ENCODE measurements around the gene ADH7.

ADH7 gene

GRCh38 chr4:99467887-99468286 is 32.7 kb upstream of the ADH7 start:
- no peak overlapping the region for H3K4me2 ChIP-seq (ENCODE audit: low read length)
- no peak overlapping the region for H3K18ac ChIP-seq (ENCODE audit: low read length)
- H3K36me3 ChIP-seq (ENCODE audit: control insufficient read depth, insufficient read depth, low read length), result no peaks in the 10 kb centered on the region
- no peak overlapping the region for H4K5ac ChIP-seq (ENCODE audit: low read length)
- H3K23ac ChIP-seq (ENCODE audit: low read length), result no peak overlapping the region
- H4K8ac ChIP-seq (ENCODE audit: low read depth, low read length), result no peak overlapping the region
- no peak overlapping the region for H3K27ac ChIP-seq (ENCODE audit: low read depth, low read length)
- no CpG with 5 or more reads among the region's 2 CpGs for WGBS (ENCODE audit: extremely low coverage, insufficient coverage, low lambda C conversion rate)
- H3K9ac ChIP-seq (ENCODE audit: low read length), result no peak overlapping the region
- H2AK5ac ChIP-seq (ENCODE audit: low read length), result no peak overlapping the region
- H3K56ac ChIP-seq (ENCODE audit: low read length), result no peak overlapping the region
- no peaks in the 10 kb centered on the region for H3K27me3 ChIP-seq (ENCODE audit: insufficient read depth, low read length, poor library complexity)
- DNase-seq, result no peak
- H2BK5ac ChIP-seq (ENCODE audit: low read length), result no peak overlapping the region
- H3K4me1 ChIP-seq (ENCODE audit: control insufficient read depth, low read depth, low read length), result no peaks in the 10 kb centered on the region
- H3K4ac ChIP-seq (ENCODE audit: low read depth, low read length), result no peak overlapping the region
- no peak overlapping the region for H2BK15ac ChIP-seq (replicated peaks; ENCODE audit: low read depth)
- no peaks in the 10 kb centered on the region for H3K79me1 ChIP-seq (ENCODE audit: low read length)
- no peak overlapping the region for H3K4me3 ChIP-seq (ENCODE audit: low read length)
- H2BK120ac ChIP-seq (ENCODE audit: low read depth, low read length), result no peak overlapping the region
- H3K79me2 ChIP-seq (ENCODE audit: control insufficient read depth, insufficient read depth, low read length), result no peaks in the 10 kb centered on the region

- no peak for DNase-seq
- Histone ChIP-seq H2AK5ac (ENCODE audit: low read length) (no peak overlapping the region), H2BK15ac (replicated peaks; ENCODE audit: low read depth) (no peak overlapping the region), H3K79me2 (ENCODE audit: control insufficient read depth, insufficient read depth, low read length) (no peaks in the 10 kb centered on the region), H4K5ac (ENCODE audit: low read length) (no peak overlapping the region), H2BK120ac (ENCODE audit: low read depth, low read length) (no peak overlapping the region), H3K36me3 (ENCODE audit: control insufficient read depth, insufficient read depth, low read length) (no peaks in the 10 kb centered on the region), H3K4me1 (ENCODE audit: control insufficient read depth, low read depth, low read length) (no peaks in the 10 kb centered on the region), H3K23ac (ENCODE audit: low read length) (no peak overlapping the region), H3K4ac (ENCODE audit: low read depth, low read length) (no peak overlapping the region), H3K79me1 (ENCODE audit: low read length) (no peaks in the 10 kb centered on the region), H3K56ac (ENCODE audit: low read length) (no peak overlapping the region), H4K8ac (ENCODE audit: low read depth, low read length) (no peak overlapping the region), H3K4me3 (ENCODE audit: low read length) (no peak overlapping the region), H3K4me2 (ENCODE audit: low read length) (no peak overlapping the region), H2BK5ac (ENCODE audit: low read length) (no peak overlapping the region), H3K9ac (ENCODE audit: low read length) (no peak overlapping the region), H3K18ac (ENCODE audit: low read length) (no peak overlapping the region), H3K27ac (ENCODE audit: low read depth, low read length) (no peak overlapping the region), H3K27me3 (ENCODE audit: insufficient read depth, low read length, poor library complexity) (no peaks in the 10 kb centered on the region)
- no CpG with 5 or more reads among the region's 2 CpGs for WGBS (ENCODE audit: extremely low coverage, insufficient coverage, low lambda C conversion rate)
These were observed 28.4 kb upstream of the ADH7 start for GRCh38 chr4:99463566-99463965.

GRCh38 chr4:99462875-99463464 is 27.8 kb upstream of the ADH7 start:
- WGBS (ENCODE audit: extremely low coverage, insufficient coverage, low lambda C conversion rate), result no CpG with 5 or more reads among the region's 4 CpGs
- Histone ChIP-seq H4K8ac (ENCODE audit: low read depth, low read length) (no peak overlapping the region), H3K79me2 (ENCODE audit: control insufficient read depth, insufficient read depth, low read length) (no peaks in the 10 kb centered on the region), H2BK120ac (ENCODE audit: low read depth, low read length) (no peak overlapping the region), H2BK5ac (ENCODE audit: low read length) (no peak overlapping the region), H3K23ac (ENCODE audit: low read length) (no peak overlapping the region), H3K9ac (ENCODE audit: low read length) (no peak overlapping the region), H3K4ac (ENCODE audit: low read depth, low read length) (no peak overlapping the region), H3K36me3 (ENCODE audit: control insufficient read depth, insufficient read depth, low read length) (no peaks in the 10 kb centered on the region), H3K4me1 (ENCODE audit: control insufficient read depth, low read depth, low read length) (no peaks in the 10 kb centered on the region), H3K4me3 (ENCODE audit: low read length) (no peak overlapping the region), H3K56ac (ENCODE audit: low read length) (no peak overlapping the region), H3K18ac (ENCODE audit: low read length) (no peak overlapping the region), H3K4me2 (ENCODE audit: low read length) (no peak overlapping the region), H4K5ac (ENCODE audit: low read length) (no peak overlapping the region), H3K79me1 (ENCODE audit: low read length) (no peaks in the 10 kb centered on the region), H2AK5ac (ENCODE audit: low read length) (no peak overlapping the region), H3K27me3 (ENCODE audit: insufficient read depth, low read length, poor library complexity) (no peaks in the 10 kb centered on the region), H3K27ac (ENCODE audit: low read depth, low read length) (no peak overlapping the region), H2BK15ac (replicated peaks; ENCODE audit: low read depth) (no peak overlapping the region)
- DNase-seq, result peak; percentile 80

GRCh38 chr4:99461623-99462401 is 26.7 kb upstream of the ADH7 start:
- Histone ChIP-seq H2BK120ac (ENCODE audit: low read depth, low read length) (no peak overlapping the region), H3K9ac (ENCODE audit: low read length) (no peak overlapping the region), H4K8ac (ENCODE audit: low read depth, low read length) (no peak overlapping the region), H2AK5ac (ENCODE audit: low read length) (no peak overlapping the region), H3K79me1 (ENCODE audit: low read length) (no peaks in the 10 kb centered on the region), H3K4me1 (ENCODE audit: control insufficient read depth, low read depth, low read length) (no peaks in the 10 kb centered on the region), H4K5ac (ENCODE audit: low read length) (no peak overlapping the region), H3K56ac (ENCODE audit: low read length) (no peak overlapping the region), H3K27ac (ENCODE audit: low read depth, low read length) (no peak overlapping the region), H2BK15ac (replicated peaks; ENCODE audit: low read depth) (no peak overlapping the region), H3K27me3 (ENCODE audit: insufficient read depth, low read length, poor library complexity) (no peaks in the 10 kb centered on the region), H3K4me3 (ENCODE audit: low read length) (no peak overlapping the region), H3K18ac (ENCODE audit: low read length) (no peak overlapping the region), H2BK5ac (ENCODE audit: low read length) (no peak overlapping the region), H3K4me2 (ENCODE audit: low read length) (no peak overlapping the region), H3K79me2 (ENCODE audit: control insufficient read depth, insufficient read depth, low read length) (no peaks in the 10 kb centered on the region), H3K23ac (ENCODE audit: low read length) (no peak overlapping the region), H3K4ac (ENCODE audit: low read depth, low read length) (no peak overlapping the region), H3K36me3 (ENCODE audit: control insufficient read depth, insufficient read depth, low read length) (no peaks in the 10 kb centered on the region)
- no CpG with 5 or more reads among the region's 4 CpGs for whole genome bisulfite sequencing (ENCODE audit: extremely low coverage, insufficient coverage, low lambda C conversion rate)
- DNase-seq, result no peak

- Histone ChIP-seq H2BK120ac (ENCODE audit: low read depth, low read length) (no peak overlapping the region), H3K79me2 (ENCODE audit: control insufficient read depth, insufficient read depth, low read length) (no peaks in the 10 kb centered on the region), H3K9ac (ENCODE audit: low read length) (no peak overlapping the region), H3K4me1 (ENCODE audit: control insufficient read depth, low read depth, low read length) (no peaks in the 10 kb centered on the region), H3K23ac (ENCODE audit: low read length) (no peak overlapping the region), H3K36me3 (ENCODE audit: control insufficient read depth, insufficient read depth, low read length) (no peaks in the 10 kb centered on the region), H4K8ac (ENCODE audit: low read depth, low read length) (no peak overlapping the region), H3K4me2 (ENCODE audit: low read length) (no peak overlapping the region), H3K4ac (ENCODE audit: low read depth, low read length) (no peak overlapping the region), H2AK5ac (ENCODE audit: low read length) (no peak overlapping the region), H3K27ac (ENCODE audit: low read depth, low read length) (no peak overlapping the region), H3K27me3 (ENCODE audit: insufficient read depth, low read length, poor library complexity) (no peaks in the 10 kb centered on the region), H2BK5ac (ENCODE audit: low read length) (no peak overlapping the region), H3K4me3 (ENCODE audit: low read length) (no peak overlapping the region), H2BK15ac (replicated peaks; ENCODE audit: low read depth) (no peak overlapping the region), H3K18ac (ENCODE audit: low read length) (no peak overlapping the region), H3K79me1 (ENCODE audit: low read length) (no peaks in the 10 kb centered on the region), H4K5ac (ENCODE audit: low read length) (no peak overlapping the region), H3K56ac (ENCODE audit: low read length) (no peak overlapping the region)
- WGBS (ENCODE audit: extremely low coverage, insufficient coverage, low lambda C conversion rate), result no CpG with 5 or more reads among the region's 5 CpGs
- no peak for DNase-seq
These were observed 24.5 kb upstream of the ADH7 start for GRCh38 chr4:99459546-99460042.

Measured in mesendoderm (in vitro differentiated cells).